Activated gamma-delta T cell treated with anti-CD3 and anti-CD28 coated beads, Interleukin-2, amount 50 U/mL, for 16 hours (primary cell): ENCODE measurements around the gene LAMA3.

ENCODE experiments used
- DNase-seq: peaks from one replicate; pipeline ENCODE4 v3.0.0-alpha.2; 2020; ENCODE audit warnings: low read depth

Gene LAMA3

GRCh38 chr18:23852236-23853045 lies 163.2 kb downstream of the LAMA3 start:
- no peak for DNase-seq

- DNase-seq, result no peak
These were observed 164.4 kb downstream of the LAMA3 start for GRCh38 chr18:23853448-23854195.

- no peak for DNase-seq
These were observed 166.5 kb downstream of the LAMA3 start for GRCh38 chr18:23855721-23856120.

GRCh38 chr18:23856466-23857163 lies 167.4 kb downstream of the LAMA3 start:
- no peak for DNase-seq

GRCh38 chr18:23857164-23857552 lies 167.9 kb downstream of the LAMA3 start:
- DNase-seq, result no peak

GRCh38 chr18:23857756-23858155 lies 168.5 kb downstream of the LAMA3 start:
- no peak for DNase-seq

- no peak for DNase-seq
These were observed 170.4 kb downstream of the LAMA3 start for GRCh38 chr18:23859466-23860336.

GRCh38 chr18:23861326-23861725 lies 172.1 kb downstream of the LAMA3 start:
- no peak for DNase-seq

GRCh38 chr18:23861805-23862470 lies 172.7 kb downstream of the LAMA3 start:
- DNase-seq, result no peak

- DNase-seq, result no peak
These were observed 175.4 kb downstream of the LAMA3 start for GRCh38 chr18:23864624-23865023.

- DNase-seq, result no peak
These were observed 177.8 kb downstream of the LAMA3 start for GRCh38 chr18:23867006-23867405.

- DNase-seq, result no peak
These were observed 179.0 kb downstream of the LAMA3 start for GRCh38 chr18:23868136-23868785.

GRCh38 chr18:23870676-23871380 lies 181.6 kb downstream of the LAMA3 start:
- DNase-seq, result no peak

GRCh38 chr18:23871410-23871809 lies 182.2 kb downstream of the LAMA3 start:
- peak; percentile 65 for DNase-seq

- no peak for DNase-seq
These were observed 183.7 kb downstream of the LAMA3 start for GRCh38 chr18:23872701-23873550.

GRCh38 chr18:23875966-23876895 lies 187.0 kb downstream of the LAMA3 start:
- no peak for DNase-seq

GRCh38 chr18:23876921-23877320 lies 187.7 kb downstream of the LAMA3 start:
- DNase-seq, result no peak

GRCh38 chr18:23877371-23877770 lies 188.1 kb downstream of the LAMA3 start:
- no peak for DNase-seq
